ENCODE data around the gene ZCCHC14. TPM values are rescaled to one million over a fixed set of nuclear protein-coding genes. Genes with fewer than 3 reads are reported as not detected.

ZCCHC14 gene
- total and polyA plus RNA-seq, 2 of the 8 experiments (the other 6 are each of a cell fraction or from before 2014, with no cell fraction given): 8.2 to 28.2 TPM

- no peak for TF ChIP-seq CBX5 (IDR thresholded peaks at IDR 0.05; ENCODE audit: low read depth, low read length)
Measured at GRCh38 chr16:87471278-87472141, 21.3 kb downstream of the ZCCHC14 start (continued).
